HEK293T (cell line): Measurements from ENCODE around the gene SART3.

Experiments used
- ARNT ChIP-seq: fragments of 450-650 bp; IDR thresholded peaks from 2 replicates; pipeline ENCODE4 v1.6.1; 2017; ENCODE audit warnings: mild to moderate bottlenecking
- BHLHE40 ChIP-seq: fragments of 450-650 bp; IDR thresholded peaks from 2 replicates; pipeline ENCODE4 v1.6.1; 2016; ENCODE audit warnings: mild to moderate bottlenecking, moderate library complexity, borderline replicate concordance
- ELF4 ChIP-seq: fragments of 450-650 bp; IDR thresholded peaks from 2 replicates; pipeline ENCODE4 v1.6.1; 2017; ENCODE audit warnings: antibody characterized with exemption
- FOXA1 ChIP-seq: fragments of 450-650 bp; IDR thresholded peaks from 2 replicates; pipeline ENCODE4 v1.6.1; 2016; ENCODE audit warnings: mild to moderate bottlenecking
- FOXK2 ChIP-seq: fragments of 450-650 bp; IDR thresholded peaks from 2 replicates; pipeline ENCODE4 v1.6.1; 2016; ENCODE audit warnings: mild to moderate bottlenecking
- FOXM1 ChIP-seq: fragments of 450-650 bp; IDR thresholded peaks from 2 replicates; pipeline ENCODE4 v1.6.1; 2017; ENCODE audit warnings: mild to moderate bottlenecking, borderline replicate concordance
- HDGF ChIP-seq: fragments of 450-650 bp; IDR thresholded peaks from 2 replicates; pipeline ENCODE4 v1.6.1; 2017; ENCODE audit warnings: antibody characterized with exemption, borderline replicate concordance
- SP1 ChIP-seq: fragments of 450-650 bp; IDR thresholded peaks from 2 replicates; pipeline ENCODE4 v1.6.1; 2017
- SUZ12 ChIP-seq: fragments of 450-650 bp; IDR thresholded peaks from 2 replicates; pipeline ENCODE4 v1.6.1; 2016; ENCODE audit warnings: mild to moderate bottlenecking
- ZNF384 ChIP-seq: fragments of 450-650 bp; IDR thresholded peaks from 2 replicates; pipeline ENCODE4 v1.6.1; 2016

DNA sequence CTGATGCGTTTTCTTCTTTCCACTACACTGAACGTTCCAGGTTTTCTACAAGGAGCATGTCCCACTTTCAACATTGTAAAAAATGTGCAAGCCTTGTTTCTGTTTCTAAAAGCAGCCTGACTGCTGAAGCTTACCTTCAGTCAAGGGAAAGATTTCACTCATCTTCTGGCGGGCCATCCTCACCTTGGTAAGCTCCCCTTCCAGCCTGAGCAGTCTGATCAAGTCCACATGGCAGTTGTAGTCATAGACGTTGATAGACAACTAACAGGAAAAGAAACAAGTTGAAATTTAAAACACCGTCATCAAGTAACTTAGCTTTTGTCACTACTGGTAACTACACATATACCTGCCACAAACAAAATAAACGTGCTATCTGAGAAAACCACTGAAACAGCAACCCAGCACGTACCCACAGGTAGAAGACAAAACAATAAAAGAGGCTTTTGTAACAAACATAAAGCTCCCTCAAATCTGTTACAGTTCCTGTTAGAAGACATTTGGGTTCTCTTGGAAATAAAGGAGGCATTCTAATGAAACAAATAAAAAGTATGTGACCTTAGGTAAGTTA is 11.9 kb downstream of the SART3 start:
- no peak for TF ChIP-seq FOXM1
- no peak for TF ChIP-seq HDGF
- no peak for TF ChIP-seq FOXK2
- TF ChIP-seq ARNT = no peak
- TF ChIP-seq SUZ12 = no peak
- no peak for TF ChIP-seq ELF4
- TF ChIP-seq SP1 = no peak
- TF ChIP-seq FOXA1 = no peak
- no peak for TF ChIP-seq ZNF384
- no peak for TF ChIP-seq BHLHE40
